Measurements from ENCODE around the gene TCEA3.

Gene TCEA3

GRCh38 chr1:23362218-23362713 lies 62.3 kb downstream of the TCEA3 start:
- Histone ChIP-seq H3K4me3 (ENCODE audit: low read length) (no peak overlapping the region), H3K36me3 (ENCODE audit: control insufficient read depth, low read length) (peaks cover 63% of the 10 kb centered on the region), H3K27me3 (ENCODE audit: control insufficient read depth, low read length) (no peaks in the 10 kb centered on the region), H3K4me1 (ENCODE audit: control insufficient read depth, low read length) (peaks cover 9% of the 10 kb centered on the region), H3K9me2 (replicated peaks; ENCODE audit: control insufficient read depth, low read length) (no peaks in the 10 kb centered on the region), H4K20me1 (ENCODE audit: control insufficient read depth, insufficient read depth, low read depth, low read length) (no peaks in the 10 kb centered on the region), H3K9me3 (ENCODE audit: control insufficient read depth, insufficient read depth, low read length) (peaks cover 51% of the 10 kb centered on the region), H3K27ac (ENCODE audit: low read depth, low read length) (no peak overlapping the region), H3K79me2 (ENCODE audit: control insufficient read depth, low read length) (peaks cover 2% of the 10 kb centered on the region), H3F3A (ENCODE audit: control insufficient read depth, insufficient read depth) (no peaks in the 10 kb centered on the region), H3K4me2 (ENCODE audit: low read length) (no peak overlapping the region)
- TF ChIP-seq EZH2phosphoT487 (IDR thresholded peaks at IDR 0.05; ENCODE audit: borderline replicate concordance, low read length) (no peak), CTCF (IDR thresholded peaks at IDR 0.05; ENCODE audit: low read depth, low read length, poor library complexity, severe bottlenecking) (no peak)

GRCh38 chr1:23358310-23358875 lies 66.2 kb downstream of the TCEA3 start:
- Histone ChIP-seq H4K20me1 (ENCODE audit: control insufficient read depth, insufficient read depth, low read depth, low read length) (no peaks in the 10 kb centered on the region), H3K4me3 (ENCODE audit: low read length) (no peak overlapping the region), H3F3A (ENCODE audit: control insufficient read depth, insufficient read depth) (no peaks in the 10 kb centered on the region), H3K4me1 (ENCODE audit: control insufficient read depth, low read length) (no peaks in the 10 kb centered on the region), H3K27me3 (ENCODE audit: control insufficient read depth, low read length) (no peaks in the 10 kb centered on the region), H3K9me2 (replicated peaks; ENCODE audit: control insufficient read depth, low read length) (no peaks in the 10 kb centered on the region), H3K9me3 (ENCODE audit: control insufficient read depth, insufficient read depth, low read length) (peaks cover 40% of the 10 kb centered on the region), H3K27ac (ENCODE audit: low read depth, low read length) (no peak overlapping the region), H3K36me3 (ENCODE audit: control insufficient read depth, low read length) (peaks cover 40% of the 10 kb centered on the region), H3K4me2 (ENCODE audit: low read length) (no peak overlapping the region), H3K79me2 (ENCODE audit: control insufficient read depth, low read length) (no peaks in the 10 kb centered on the region)
- no peak for TF ChIP-seq CTCF (IDR thresholded peaks at IDR 0.05; ENCODE audit: low read depth, low read length, poor library complexity, severe bottlenecking)
- no peak for TF ChIP-seq EZH2phosphoT487 (IDR thresholded peaks at IDR 0.05; ENCODE audit: borderline replicate concordance, low read length)

- Histone ChIP-seq H3K36me3 (ENCODE audit: control insufficient read depth, low read length) (peaks cover 29% of the 10 kb centered on the region), H3K4me1 (ENCODE audit: control insufficient read depth, low read length) (no peaks in the 10 kb centered on the region), H3K9me3 (ENCODE audit: control insufficient read depth, insufficient read depth, low read length) (peaks cover 29% of the 10 kb centered on the region), H3K27me3 (ENCODE audit: control insufficient read depth, low read length) (no peaks in the 10 kb centered on the region), H3F3A (ENCODE audit: control insufficient read depth, insufficient read depth) (no peaks in the 10 kb centered on the region), H4K20me1 (ENCODE audit: control insufficient read depth, insufficient read depth, low read depth, low read length) (no peaks in the 10 kb centered on the region), H3K27ac (ENCODE audit: low read depth, low read length) (no peak overlapping the region), H3K79me2 (ENCODE audit: control insufficient read depth, low read length) (no peaks in the 10 kb centered on the region), H3K4me3 (ENCODE audit: low read length) (no peak overlapping the region), H3K9me2 (replicated peaks; ENCODE audit: control insufficient read depth, low read length) (no peaks in the 10 kb centered on the region), H3K4me2 (ENCODE audit: low read length) (no peak overlapping the region)
- TF ChIP-seq CTCF (IDR thresholded peaks at IDR 0.05; ENCODE audit: low read depth, low read length, poor library complexity, severe bottlenecking) (no peak), EZH2phosphoT487 (IDR thresholded peaks at IDR 0.05; ENCODE audit: borderline replicate concordance, low read length) (no peak)
These were observed 67.2 kb downstream of the TCEA3 start for GRCh38 chr1:23357138-23357908.

Measured in DOHH2 (cell line).